PC-9 (cell line): ENCODE measurements around the gene BET1L. TPM values are rescaled to one million over a fixed set of nuclear protein-coding genes. Genes with fewer than 3 reads are reported as not detected.

Source experiments
- Bru-seq: library from RNA; stranded (reverse); fragments of 400-500 nt; gene quantifications from one replicate; lab custom pipeline; 2021; lab: Mats Ljungman, UMichigan
- BruChase-seq, 2 experiments: library from RNA; stranded (reverse); fragments of 400-500 nt; gene quantifications; one replicate each; lab custom pipeline; 2021; lab: Mats Ljungman, UMichigan
- BruUV-seq: library from RNA; stranded (reverse); fragments of 400-500 nt; replicated peaks from 2 replicates; lab custom pipeline; 2021; lab: Mats Ljungman, UMichigan
- CTCF ChIA-PET: fragments of 300-600 bp; sonication (Branson Sonifier 250); formaldehyde crosslinking; loops from one replicate; lab custom pipeline; 2022; ENCODE audit warnings: antibody characterized with exemption; lab: Charles Lee
- POLR2A ChIA-PET: fragments of 300-600 bp; sonication (Branson Sonifier 250); formaldehyde crosslinking; loops from one replicate; lab custom pipeline; 2022; ENCODE audit warnings: antibody characterized with exemption; ENCODE audit not compliant: unreplicated experiment; lab: Charles Lee
- DNase-seq, 2 experiments: peaks; one replicate each; pipeline versions ENCODE4 v3.0.0 to v3.0.0-alpha.2; 2015 to 2022; ENCODE audit warnings: mixed read lengths in 1 of 2
- H2AFZ ChIP-seq: fragments of 200-600 bp; sonication (generic); 2 replicates; pipeline ENCODE4 v1.8.1; 2017; ENCODE audit warnings: antibody characterized with exemption
- H3F3A ChIP-seq: fragments of 200-600 bp; sonication (generic); 2 replicates; pipeline ENCODE4 v1.8.1; 2017; ENCODE audit warnings: antibody characterized with exemption, mild to moderate bottlenecking, low read depth; ENCODE audit not compliant: insufficient read depth
- H3K27ac ChIP-seq: fragments of 200-600 bp; sonication (generic); 2 replicates; pipeline ENCODE4 v1.6.1; 2016; ENCODE audit warnings: mixed run types
- H3K27me3 ChIP-seq: fragments of 200-600 bp; sonication (generic); 2 replicates; pipeline ENCODE4 v1.6.1; 2016; ENCODE audit warnings: low read depth, mixed run types; ENCODE audit not compliant: insufficient read depth
- H3K36me3 ChIP-seq: fragments of 200-600 bp; sonication (generic); 2 replicates; pipeline ENCODE4 v1.6.1; 2016; ENCODE audit warnings: low read depth, mixed run types
- H3K4me1 ChIP-seq: fragments of 200-600 bp; sonication (generic); replicated peaks from 2 replicates; pipeline ENCODE4 v1.6.1; 2016; ENCODE audit warnings: mixed run types; ENCODE audit not compliant: insufficient read depth
- H3K4me2 ChIP-seq: fragments of 200-600 bp; sonication (generic); 2 replicates; pipeline ENCODE4 v1.6.1; 2017; ENCODE audit warnings: mixed run types
- H3K4me3 ChIP-seq: fragments of 200-600 bp; sonication (generic); 2 replicates; pipeline ENCODE4 v1.6.1; 2016; ENCODE audit warnings: mixed run types
- H3K79me2 ChIP-seq: fragments of 200-600 bp; sonication (generic); 2 replicates; pipeline ENCODE4 v1.6.1; 2017; ENCODE audit warnings: low read depth, mixed run types
- H3K9me2 ChIP-seq: fragments of 200-600 bp; sonication (generic); 2 replicates; pipeline ENCODE4 v1.8.1; 2017; ENCODE audit warnings: mild to moderate bottlenecking; ENCODE audit not compliant: insufficient read depth
- H3K9me3 ChIP-seq: fragments of 200-600 bp; sonication (generic); 2 replicates; pipeline ENCODE4 v1.8.1; 2016; ENCODE audit warnings: low read depth; ENCODE audit not compliant: insufficient read depth
- H4K20me1 ChIP-seq: fragments of 200-600 bp; sonication (generic); 2 replicates; pipeline ENCODE4 v1.8.1; 2017; ENCODE audit not compliant: insufficient read depth
- CTCF ChIP-seq: fragments of 200-600 bp; sonication (generic); conservative IDR thresholded peaks from 2 replicates; pipeline ENCODE4 v1.6.1; 2017; ENCODE audit warnings: mixed run types, antibody characterized with exemption, mild to moderate bottlenecking, moderate library complexity
- EZH2 ChIP-seq: fragments of 200-600 bp; sonication (generic); IDR thresholded peaks from 2 replicates; pipeline ENCODE4 v1.8.0; 2017; ENCODE audit warnings: antibody characterized with exemption, low read depth
- intact Hi-C: fragments of 100-400 bp; cut with micrococcal nuclease; formaldehyde crosslinking; loops from one replicate; pipeline ENCODE4 v1.10.0; 2022; ENCODE audit not compliant: unreplicated experiment
- long read RNA-seq: library from polyadenylated mRNA; stranded (forward); transcript quantifications from one replicate; pipeline ENCODE4 v2.0.0, GENCODE V29; 2022
- total RNA-seq: library from RNA; stranded (reverse); gene quantifications from 2 replicates; pipeline ENCODE4 v1.2.3, GENCODE V29; 2021

BET1L gene
- total RNA-seq (45.7 and 60.6 TPM in 2 replicates), Bru-seq, nascent RNA (percentile 49 among the genes with signal in this experiment), BruChase-seq, experiment 1, labeled RNA remaining after a 2-hour chase (percentile 60 among the genes with signal in this experiment), BruChase-seq, experiment 2, labeled RNA remaining after a 6-hour chase (percentile 60 among the genes with signal in this experiment)
- long read RNA-seq, transcript BET1L-203 (4 exons, 2,819 nt) = major isoform, 53 of 79 reads
- long read RNA-seq, partial matches to known transcripts = 2 of 79 reads
- long read RNA-seq, other reads (novel, unspliced or antisense) = 19 of 79 reads

DNA sequence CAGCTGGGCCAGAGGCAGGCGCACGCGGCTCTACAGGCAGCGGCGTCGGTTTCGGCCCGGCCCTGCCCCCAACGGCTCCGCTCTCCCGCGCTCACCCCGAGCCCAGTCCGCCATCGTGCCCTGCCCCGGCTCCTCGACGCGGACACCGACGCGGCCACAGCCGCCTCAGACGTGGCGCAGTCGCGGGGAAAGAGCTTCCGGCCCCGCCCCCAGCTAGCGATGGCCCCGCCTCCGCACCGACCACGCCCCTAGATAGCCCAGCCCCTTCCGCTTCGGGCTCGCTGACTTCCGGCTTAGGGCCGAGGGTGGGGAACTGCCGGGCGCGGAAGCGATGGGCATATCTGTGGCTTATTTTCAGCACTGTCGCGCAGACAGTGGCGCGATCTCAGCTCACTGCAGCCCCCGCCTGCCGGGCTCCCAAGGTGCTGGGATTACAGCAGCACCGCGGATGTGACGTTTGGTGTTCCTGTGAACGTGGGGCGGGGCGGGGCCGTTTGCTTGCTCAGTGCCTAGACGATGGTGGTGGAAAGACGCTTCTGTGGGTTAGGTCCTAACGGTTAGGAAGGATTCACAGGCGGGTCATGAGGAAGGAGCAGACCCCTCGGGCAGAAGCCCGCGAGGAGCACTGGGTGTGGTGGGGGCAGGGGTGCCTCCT is at the start of gene BET1L, which contains the start of gene RIC8A:
TSS of gene BET1L (minus strand) at position 192 of the 655 bp plus-strand sequence. CDS start at position 114, 78 bp downstream.
TSS of gene RIC8A (plus strand) at position 501 of the 655 bp plus-strand sequence. CDS start 1,147 bp downstream, outside the sequence.
- Histone ChIP-seq H3K27me3 (no peaks in the 10 kb centered on the region), H3K9me2 (no peaks in the 10 kb centered on the region), H3K79me2 (peaks cover 51% of the 10 kb centered on the region), H3F3A (peaks cover 10% of the 10 kb centered on the region), H3K36me3 (no peaks in the 10 kb centered on the region), H4K20me1 (peaks cover 11% of the 10 kb centered on the region; the same call in 1 of the 2 replicates), H2AFZ (peak within 1 kb of the TSS; percentile 80), H3K27ac (peak within 1 kb of the TSS; percentile 89), H3K4me1 (peaks cover 11% of the 10 kb centered on the region), H3K4me2 (peak within 1 kb of the TSS; percentile 99), H3K9me3 (no peaks in the 10 kb centered on the region), H3K4me3 (peak within 1 kb of the TSS; percentile 67)
- ChIA-PET CTCF (no interaction called here), POLR2A (interaction anchor here (0.5 to 0.9 kb wide), 10 partner anchors 45 to 571 kb away, joined by 3 to 9 read pairs (median 5); partner anchors contain the start of gene PHRF1)
- TF ChIP-seq EZH2 (no peak), CTCF (no peak)
- intact Hi-C loops = loop anchor here (1.0 to 5.0 kb wide), 2 partner anchors 29 to 255 kb away; partner anchors contain the start of genes PSMD13 and SIRT3
- no TSS peak for BruUV-seq
- peak; percentile 89 to 95 for DNase-seq

DNA sequence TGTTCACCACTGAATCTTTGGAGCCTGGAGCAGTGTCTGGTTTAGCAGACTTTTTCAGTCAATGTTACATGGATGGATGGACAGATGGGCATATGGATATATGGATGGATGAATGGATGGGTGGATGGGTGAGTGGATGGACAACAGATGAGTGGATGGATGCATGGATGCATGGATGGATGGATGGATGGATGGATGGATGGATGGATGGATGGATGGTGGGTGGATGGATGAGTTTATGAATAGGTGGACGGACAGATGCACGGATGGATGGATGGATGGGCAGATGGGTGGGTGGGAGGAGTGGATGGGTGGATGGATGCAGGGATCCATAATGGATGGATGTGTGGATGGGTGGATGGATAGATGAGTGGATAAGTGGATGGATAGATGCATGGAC is 48.6 kb upstream of the BET1L start:
- POLR2A ChIA-PET = no interaction called here
- CTCF ChIA-PET = no interaction called here

More for the DNA sequence above, 48.6 kb upstream of the BET1L start:
- TF ChIP-seq EZH2 (no peak), CTCF (no peak)
- no peaks in the 10 kb centered on the region for H3K79me2 ChIP-seq
- H3K36me3 ChIP-seq = no peaks in the 10 kb centered on the region
- no peak overlapping the region for H2AFZ ChIP-seq
- H3K27me3 ChIP-seq = no peaks in the 10 kb centered on the region
- H3F3A ChIP-seq = 0 out of 2 replicates have a peak, but pooled peaks cover 5% of the 10 kb centered on the region
- H3K4me3 ChIP-seq = no peak overlapping the region
- intact Hi-C loops = no loop called here
- H3K4me1 ChIP-seq = no peaks in the 10 kb centered on the region
- no peaks in the 10 kb centered on the region for H4K20me1 ChIP-seq
- H3K9me2 ChIP-seq = no peaks in the 10 kb centered on the region
- H3K27ac ChIP-seq = no peak overlapping the region
- H3K4me2 ChIP-seq = no peak overlapping the region
- no TSS peak for BruUV-seq
- DNase-seq = no peak
- no peaks in the 10 kb centered on the region for H3K9me3 ChIP-seq
